Spleen (tissue), 11 donors: ENCODE measurements around the gene GRM5. TPM values are rescaled to one million over a fixed set of nuclear protein-coding genes. Genes with fewer than 3 reads are reported as not detected.
A peak's percentile ranks its signal among the peaks of the same experiment; 100 is the strongest.

ENCODE experiments used
- DNase-seq: peaks from one replicate; pipeline ENCODE4 v3.0.0-alpha.2; 2020
- H3K27ac ChIP-seq, 8 donors: fragments of 200-600 bp; sonication (generic) in 7 of 8; 1 replicate in 4 of 8; 2 replicates in 4 of 8; pipeline versions ENCODE4 v1.5.0 to v1.8.0; 2016 to 2021; ENCODE audit warnings: inconsistent platforms in 4 of 8, mild to moderate bottlenecking in 4 of 8, moderate library complexity in 1 of 8
- H3K27me3 ChIP-seq, 7 donors: fragments of 200-600 bp; sonication (generic) in 6 of 7; replicated peaks in 1 of 7; 1 replicate in 4 of 7; 2 replicates in 3 of 7; pipeline versions ENCODE4 v1.5.0 to v1.8.0; 2016 to 2021; ENCODE audit warnings: inconsistent platforms in 3 of 7, mild to moderate bottlenecking in 1 of 7
- H3K36me3 ChIP-seq, 6 donors: fragments of 200-600 bp; sonication (generic) in 5 of 6; 1 replicate in 4 of 6; 2 replicates in 2 of 6; pipeline versions ENCODE4 v1.5.0 to v1.8.0; 2016 to 2021; ENCODE audit warnings: inconsistent platforms in 2 of 6
- H3K4me1 ChIP-seq, 6 donors: fragments of 200-600 bp; sonication (generic) in 5 of 6; 1 replicate in 3 of 6; 2 replicates in 3 of 6; pipeline versions ENCODE4 v1.5.0 to v1.8.0; 2016 to 2021; ENCODE audit warnings: inconsistent platforms in 3 of 6
- H3K4me3 ChIP-seq, 8 donors: fragments of 200-600 bp; sonication (generic) in 7 of 8; 1 replicate in 4 of 8; 2 replicates in 4 of 8; pipeline versions ENCODE4 v1.5.0 to v1.8.0; 2016 to 2021; ENCODE audit warnings: inconsistent platforms in 4 of 8, mild to moderate bottlenecking in 4 of 8, moderate library complexity in 2 of 8
- H3K9me3 ChIP-seq, 8 donors: fragments of 200-600 bp; sonication (generic) in 7 of 8; 1 replicate in 4 of 8; 2 replicates in 4 of 8; pipeline versions ENCODE4 v1.5.0 to v1.8.0; 2016 to 2021; ENCODE audit warnings: inconsistent platforms in 4 of 8
- CTCF ChIP-seq, 11 experiments: fragments of 200-600 bp in 7 of 11; fragments of 450-650 bp in 4 of 11; sonication (generic) in 4 of 11; IDR thresholded peaks in 8 of 11; conservative IDR thresholded peaks in 3 of 11; 1 replicate in 7 of 11; 2 replicates in 4 of 11; pipeline versions ENCODE4 v1.4.0 to v1.8.0; 2016 to 2021; ENCODE audit warnings: antibody characterized with exemption in 11 of 11, inconsistent platforms in 4 of 11, mild to moderate bottlenecking in 1 of 11
- POLR2A ChIP-seq, 3 donors: fragments of 450-650 bp; IDR thresholded peaks; one replicate each; pipeline ENCODE4 v1.5.1; 2017; ENCODE audit warnings: antibody characterized with exemption in 3 of 3, mild to moderate bottlenecking in 1 of 3
- POLR2AphosphoS5 ChIP-seq, 3 donors: sonication (generic); formaldehyde crosslinking; IDR thresholded peaks; one replicate each; pipeline ENCODE4 v1.5.1; 2017; ENCODE audit warnings: antibody characterized with exemption in 3 of 3
- WGBS, 5 donors: extraction: QIAGEN DNeasy Blood & Tissue Kit in 3 of 5; methylation state at CpG; one replicate each; pipeline versions ENCODE4 v1.1.5 to v1.1.7; 2013 to 2018; 5-methylcytosine and 5-hydroxymethylcytosine counted together
- intact Hi-C: fragments of 100-400 bp; cut with DNase I; formaldehyde crosslinking; loops from one replicate; pipeline ENCODE4 v1.15.0; 2023; ENCODE audit warnings: low total_unique reads
- polyA plus RNA-seq, 3 donors: library from polyadenylated mRNA; stranded (reverse); fragments of 200-250 nt; gene quantifications; one replicate each; pipeline ENCODE4 v1.2.1, GENCODE V29; 2013
- total RNA-seq, 7 donors: library from RNA; depleted of rRNA in 3 of 7; stranded (reverse); fragments of >200 nt in 3 of 7; fragmentation: NEBNext Ultra II Directional in 4 of 7; extraction: Animal tissue kit (Norgen Biotek cat#: 25700) in 4 of 7; gene quantifications; one replicate each; pipeline versions ENCODE4 v1.1.0 to v1.2.1, GENCODE V29; 2016 to 2021
- donor health status: healthy with polysubstance abuse.
- donor health status: DM: no; HTN: no; CAD: no; lungs with moderate emphysema.
- donor health status: DM: no; HTN: no; CAD: no.
- donor health status: Bipolar disorder and iron deficiency.
- donor health status: healthy.
- donor health status: DM: no; HTN: no; CAD: no.
- donor health status: DM: yes; HTN: yes; CAD: no.

Gene GRM5
- total and polyA plus RNA-seq, 10 donors, result under 0.01 TPM; not detected in 9

GRCh38 chr11:88484873-88485621 lies 580.7 kb downstream of the GRM5 start:
- no peak overlapping the region for H3K4me3 ChIP-seq
- 42 to 68% (median 56%) methylated on average over 4 to 6 of the region's 6 CpGs for WGBS, 5 donors
- no peaks in the 10 kb centered on the region for H3K9me3 ChIP-seq
- no peaks in the 10 kb centered on the region for H3K36me3 ChIP-seq
- intact Hi-C loops, result no loop called here
- peak; percentile 74 for DNase-seq
- H3K27ac ChIP-seq, result no peak overlapping the region
- TF ChIP-seq POLR2A (IDR thresholded peaks at IDR 0.05) (no peak), CTCF (IDR thresholded peaks at IDR 0.05 in 8 of 11, conservative IDR thresholded peaks at IDR 0.05 in 3 of 11) (peak in 10 of 11 experiments; percentile 25 to 74 (median 64))
- peaks cover 0 to 4% (median 0%) of the 10 kb centered on the region in 7 donors for H3K27me3 ChIP-seq
- peaks cover 0 to 4% (median 0%) of the 10 kb centered on the region in 6 donors for H3K4me1 ChIP-seq

GRCh38 chr11:88482871-88483301 lies 582.9 kb downstream of the GRM5 start:
- TF ChIP-seq POLR2AphosphoS5 (IDR thresholded peaks at IDR 0.05) (no peak), POLR2A (IDR thresholded peaks at IDR 0.05) (no peak), CTCF (IDR thresholded peaks at IDR 0.05 in 8 of 11, conservative IDR thresholded peaks at IDR 0.05 in 3 of 11) (no peak)
- intact Hi-C loops, result no loop called here
- Histone ChIP-seq H3K9me3 (no peaks in the 10 kb centered on the region), H3K36me3 (no peaks in the 10 kb centered on the region), H3K4me3 (no peak overlapping the region), H3K27me3 (peaks cover 0 to 4% (median 0%) of the 10 kb centered on the region in 7 donors), H3K4me1 (peaks cover 0 to 4% (median 0%) of the 10 kb centered on the region in 6 donors), H3K27ac (no peak overlapping the region)
- WGBS, 5 donors, result 83 to 92% (median 88%) methylated on average over 2 of the region's 2 CpGs
- no peak for DNase-seq

DNA sequence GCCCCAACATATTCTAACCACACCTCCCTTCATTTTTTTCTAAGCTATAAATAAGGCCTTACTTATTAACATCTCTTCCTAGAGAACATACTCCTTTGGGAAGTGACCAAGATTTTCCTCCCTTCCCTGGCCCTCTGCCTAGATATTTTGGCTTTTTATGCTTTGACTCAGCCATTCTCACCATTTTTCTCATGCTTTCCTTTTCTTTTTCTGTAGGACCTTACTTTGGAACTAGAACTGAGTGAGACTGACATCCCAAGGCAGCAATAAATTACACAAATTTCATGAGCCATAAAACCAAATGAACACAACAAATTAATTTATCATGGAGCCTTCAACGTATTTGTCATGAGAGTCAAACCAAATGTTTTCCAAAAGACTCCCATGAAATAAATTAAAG lies 585.6 kb downstream of the GRM5 start:
- H3K27ac ChIP-seq, result no peak overlapping the region
- intact Hi-C loops, result no loop called here
- no peaks in the 10 kb centered on the region for H3K36me3 ChIP-seq
- H3K27me3 ChIP-seq, result peaks cover 0 to 4% (median 0%) of the 10 kb centered on the region in 7 donors
- no peak overlapping the region for H3K4me3 ChIP-seq
- no peaks in the 10 kb centered on the region for H3K9me3 ChIP-seq
- TF ChIP-seq POLR2A (IDR thresholded peaks at IDR 0.05) (no peak), CTCF (IDR thresholded peaks at IDR 0.05 in 8 of 11, conservative IDR thresholded peaks at IDR 0.05 in 3 of 11) (no peak), POLR2AphosphoS5 (IDR thresholded peaks at IDR 0.05) (no peak)
- WGBS, 5 donors, result 38 to 68% (median 55%) methylated on average over 1 of the region's 1 CpG
- no peak for DNase-seq
- peaks cover 0 to 4% (median 0%) of the 10 kb centered on the region in 6 donors for H3K4me1 ChIP-seq

GRCh38 chr11:88478136-88478815 lies 587.5 kb downstream of the GRM5 start:
- 82 to 92% (median 86%) methylated on average over 4 of the region's 4 CpGs for WGBS, 5 donors
- no peak overlapping the region for H3K27ac ChIP-seq
- no peaks in the 10 kb centered on the region for H3K27me3 ChIP-seq
- no peaks in the 10 kb centered on the region for H3K4me1 ChIP-seq
- H3K36me3 ChIP-seq, result no peaks in the 10 kb centered on the region
- no peak for TF ChIP-seq POLR2AphosphoS5 (IDR thresholded peaks at IDR 0.05)
- no peak for TF ChIP-seq CTCF (IDR thresholded peaks at IDR 0.05 in 8 of 11, conservative IDR thresholded peaks at IDR 0.05 in 3 of 11)
- TF ChIP-seq POLR2A (IDR thresholded peaks at IDR 0.05), result no peak
- intact Hi-C loops, result no loop called here
- no peak overlapping the region for H3K4me3 ChIP-seq
- DNase-seq, result no peak
- H3K9me3 ChIP-seq, result no peaks in the 10 kb centered on the region
